Testis (tissue), 3 donors: ENCODE data around the gene PPM1H. TPM values are rescaled to one million over a fixed set of nuclear protein-coding genes. Genes with fewer than 3 reads are reported as not detected.

Experiments used
- DNase-seq: peaks from one replicate; pipeline ENCODE4 v3.0.0-alpha.2; 2019
- H3K27ac ChIP-seq, 2 donors: fragments of 200-600 bp; sonication (generic); one replicate each; pipeline ENCODE4 v1.5.1; 2019
- H3K27me3 ChIP-seq: fragments of 200-600 bp; sonication (generic); one replicate; pipeline ENCODE4 v1.5.1; 2019
- H3K36me3 ChIP-seq: fragments of 200-600 bp; sonication (generic); one replicate; pipeline ENCODE4 v1.5.1; 2017; ENCODE audit warnings: low read depth; ENCODE audit errors: missing control alignments
- H3K4me1 ChIP-seq: fragments of 200-600 bp; sonication (generic); one replicate; pipeline ENCODE4 v1.5.1; 2019
- H3K4me3 ChIP-seq, 2 donors: fragments of 200-600 bp; sonication (generic); one replicate each; pipeline ENCODE4 v1.5.1; 2017 to 2019
- H3K9me3 ChIP-seq: fragments of 200-600 bp; sonication (generic); one replicate; pipeline ENCODE4 v1.5.1; 2017
- POLR2A ChIP-seq: fragments of 450-650 bp; IDR thresholded peaks from one replicate; pipeline ENCODE4 v1.6.1; 2017; ENCODE audit warnings: antibody characterized with exemption, mild to moderate bottlenecking, moderate library complexity
- WGBS, 2 donors: methylation state at CpG; one replicate each; pipeline ENCODE4 v1.1.5; 2018; 5-methylcytosine and 5-hydroxymethylcytosine counted together
- intact Hi-C: fragments of 100-400 bp; cut with DNase I; formaldehyde crosslinking; loops from one replicate; pipeline ENCODE4 v1.15.1; 2023; ENCODE audit warnings: low total_unique reads
- polyA plus RNA-seq: library from polyadenylated mRNA; stranded (reverse); fragments of 350-450 nt; fragmentation: Illumina TruSeq; extraction: RNeasy Lipid Tissue Mini Kit (QIAGEN cat#74804); gene quantifications from one replicate; pipeline ENCODE4 v1.2.3, GENCODE V29; 2014; ENCODE audit warnings: low read depth, low replicate concordance; ENCODE audit not compliant: insufficient read depth
- total RNA-seq, 2 donors: library from RNA; depleted of rRNA; stranded (reverse); fragments of >200 nt; gene quantifications; one replicate each; pipeline ENCODE4 v1.2.3, GENCODE V29; 2016
- TF ChIP-seq, protein P1 (sequence below), 3 experiments: fragments of 450-650 bp in 2 of 3; fragments of 200-600 bp in 1 of 3; sonication (generic) in 1 of 3; IDR thresholded peaks; one replicate each; pipeline ENCODE4 v1.5.1; 2016 to 2019; ENCODE audit warnings: antibody characterized with exemption in 3 of 3, mild to moderate bottlenecking in 2 of 3, moderate library complexity in 1 of 3

The PPM1H gene
- total and polyA plus RNA-seq, 3 donors from 2014 or later, result 2.5 to 9.1 (median 2.7) TPM

DNA sequence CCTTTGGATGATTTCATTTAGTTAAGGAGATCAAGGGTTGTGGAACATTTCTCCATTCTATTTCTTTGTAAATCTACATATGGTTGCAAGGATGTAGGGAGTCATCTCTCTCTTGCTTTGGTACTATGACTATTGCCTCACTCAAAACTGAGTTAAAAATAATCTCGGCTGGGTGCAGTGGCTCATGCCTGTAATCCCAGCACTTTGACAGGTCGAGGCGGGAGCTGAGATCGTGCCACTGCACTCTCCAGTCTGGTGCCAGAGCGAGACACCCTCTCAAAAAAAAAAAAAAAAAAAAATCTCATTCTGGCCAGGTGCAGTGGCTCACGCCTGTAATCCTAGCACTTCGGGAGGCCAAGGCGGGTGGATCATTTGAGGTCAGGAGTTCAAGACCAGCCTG is 24.8 kb upstream of the PPM1H start:
- Histone ChIP-seq H3K4me3 (no peak overlapping the region), H3K4me1 (peaks cover 11% of the 10 kb centered on the region), H3K27ac (no peak overlapping the region), H3K27me3 (no peaks in the 10 kb centered on the region), H3K36me3 (no peaks in the 10 kb centered on the region), H3K9me3 (no peaks in the 10 kb centered on the region)
- TF ChIP-seq, protein P1, sequence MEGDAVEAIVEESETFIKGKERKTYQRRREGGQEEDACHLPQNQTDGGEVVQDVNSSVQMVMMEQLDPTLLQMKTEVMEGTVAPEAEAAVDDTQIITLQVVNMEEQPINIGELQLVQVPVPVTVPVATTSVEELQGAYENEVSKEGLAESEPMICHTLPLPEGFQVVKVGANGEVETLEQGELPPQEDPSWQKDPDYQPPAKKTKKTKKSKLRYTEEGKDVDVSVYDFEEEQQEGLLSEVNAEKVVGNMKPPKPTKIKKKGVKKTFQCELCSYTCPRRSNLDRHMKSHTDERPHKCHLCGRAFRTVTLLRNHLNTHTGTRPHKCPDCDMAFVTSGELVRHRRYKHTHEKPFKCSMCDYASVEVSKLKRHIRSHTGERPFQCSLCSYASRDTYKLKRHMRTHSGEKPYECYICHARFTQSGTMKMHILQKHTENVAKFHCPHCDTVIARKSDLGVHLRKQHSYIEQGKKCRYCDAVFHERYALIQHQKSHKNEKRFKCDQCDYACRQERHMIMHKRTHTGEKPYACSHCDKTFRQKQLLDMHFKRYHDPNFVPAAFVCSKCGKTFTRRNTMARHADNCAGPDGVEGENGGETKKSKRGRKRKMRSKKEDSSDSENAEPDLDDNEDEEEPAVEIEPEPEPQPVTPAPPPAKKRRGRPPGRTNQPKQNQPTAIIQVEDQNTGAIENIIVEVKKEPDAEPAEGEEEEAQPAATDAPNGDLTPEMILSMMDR (IDR thresholded peaks at IDR 0.05), result no peak
- TF ChIP-seq POLR2A, result no peak
- DNase-seq, result no peak
- intact Hi-C loops, result no loop called here
- 75 to 81% methylated on average over 8 of the region's 8 CpGs for WGBS, 2 donors

DNA sequence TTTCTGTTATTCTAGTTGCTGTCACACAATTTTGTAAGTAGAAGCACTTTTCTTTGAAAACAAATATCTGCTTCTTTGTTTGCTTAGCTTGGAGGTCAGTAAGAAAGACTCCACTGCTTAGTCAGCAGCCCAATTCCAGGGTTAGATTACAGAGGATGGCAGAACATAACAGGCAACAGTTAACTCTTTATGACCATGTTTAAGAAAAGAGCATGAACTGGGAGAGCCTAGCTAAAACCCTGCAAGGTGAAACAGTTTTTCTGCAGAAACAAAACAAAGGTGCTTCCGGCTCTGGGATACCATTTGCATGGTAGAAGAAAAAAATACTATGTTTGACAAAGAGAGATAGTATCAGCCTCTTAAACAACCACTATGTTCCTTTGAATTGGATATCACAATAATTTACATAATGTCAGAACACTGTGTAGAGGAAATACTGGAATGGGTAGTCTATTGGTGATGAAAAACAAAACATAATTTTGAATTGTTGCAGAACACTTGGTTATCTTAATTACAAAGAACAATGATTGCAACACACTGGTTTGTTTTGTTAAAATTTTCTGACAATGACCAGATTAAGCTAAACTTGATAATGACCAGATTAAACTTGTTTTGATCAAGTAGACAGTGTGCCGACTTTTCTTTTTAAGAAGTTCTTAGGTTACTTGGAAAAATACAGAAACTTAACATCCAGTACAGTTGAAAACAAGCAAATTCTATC is 22.4 kb upstream of the PPM1H start:
- TF ChIP-seq, protein P1 (IDR thresholded peaks at IDR 0.05), result no peak
- Histone ChIP-seq H3K36me3 (no peaks in the 10 kb centered on the region), H3K27me3 (no peaks in the 10 kb centered on the region), H3K9me3 (no peaks in the 10 kb centered on the region), H3K27ac (no peak overlapping the region), H3K4me3 (no peak overlapping the region), H3K4me1 (peaks cover 11% of the 10 kb centered on the region)
- intact Hi-C loops, result no loop called here
- no peak for DNase-seq
- WGBS, 2 donors, result 30 to 40% methylated on average over 2 of the region's 2 CpGs

DNA sequence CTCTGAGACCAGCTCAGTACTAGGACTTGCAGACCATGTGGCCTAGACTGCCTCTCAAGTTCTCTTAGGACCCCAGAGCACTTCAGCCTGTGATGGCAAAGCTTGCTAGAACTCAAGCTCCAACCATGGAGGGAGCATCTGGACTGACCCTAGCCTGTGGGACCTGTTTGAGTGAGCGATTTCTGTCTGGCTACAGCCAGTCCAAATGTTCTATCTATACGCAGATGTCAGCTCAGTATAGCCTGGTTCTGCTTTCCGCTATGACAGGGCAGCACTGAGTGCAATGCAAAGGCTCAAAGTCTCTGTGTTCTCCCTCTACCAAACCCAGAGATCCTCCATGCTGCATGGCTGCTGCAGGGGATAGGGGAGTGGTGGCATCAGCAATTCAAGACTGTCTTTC is 20.7 kb upstream of the PPM1H start:
- no peaks in the 10 kb centered on the region for H3K9me3 ChIP-seq
- DNase-seq, result no peak
- H3K4me1 ChIP-seq, result peaks cover 11% of the 10 kb centered on the region
- H3K27me3 ChIP-seq, result no peaks in the 10 kb centered on the region
- intact Hi-C loops, result no loop called here
- no peak overlapping the region for H3K27ac ChIP-seq
- H3K36me3 ChIP-seq, result no peaks in the 10 kb centered on the region
- no peak overlapping the region for H3K4me3 ChIP-seq
- TF ChIP-seq, protein P1 (IDR thresholded peaks at IDR 0.05), result no peak
- no peak for TF ChIP-seq POLR2A
- 95 to 96% methylated on average over 3 of the region's 3 CpGs for WGBS, 2 donors

DNA sequence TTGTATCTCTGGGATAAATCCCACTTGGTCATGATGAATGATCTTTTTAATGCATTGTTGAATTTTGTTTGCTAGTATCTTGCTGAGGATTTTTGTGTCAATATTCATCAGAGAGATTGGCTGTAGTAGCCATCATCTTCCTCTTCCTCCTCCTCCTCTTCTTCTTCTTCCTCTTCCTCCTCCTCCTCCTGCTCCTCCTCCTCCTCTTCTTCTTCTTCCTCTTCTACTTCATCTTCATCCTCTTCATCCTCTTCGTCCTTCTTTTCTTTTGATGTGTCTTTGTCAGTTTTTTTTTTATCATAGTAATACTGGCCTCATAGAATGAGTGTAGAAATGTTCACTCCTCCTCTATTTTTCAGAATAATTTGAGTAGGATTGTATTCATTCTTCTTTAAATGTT is 15.4 kb upstream of the PPM1H start:
- no peaks in the 10 kb centered on the region for H3K9me3 ChIP-seq
- no peak for DNase-seq
- H3K4me1 ChIP-seq, result no peaks in the 10 kb centered on the region
- H3K27ac ChIP-seq, result no peak overlapping the region
- TF ChIP-seq, protein P1 (IDR thresholded peaks at IDR 0.05), result no peak
- H3K36me3 ChIP-seq, result no peaks in the 10 kb centered on the region
- intact Hi-C loops, result no loop called here
- no peak overlapping the region for H3K4me3 ChIP-seq
- 88 to 90% methylated on average over 1 of the region's 1 CpG for WGBS, 2 donors
- H3K27me3 ChIP-seq, result no peaks in the 10 kb centered on the region

DNA sequence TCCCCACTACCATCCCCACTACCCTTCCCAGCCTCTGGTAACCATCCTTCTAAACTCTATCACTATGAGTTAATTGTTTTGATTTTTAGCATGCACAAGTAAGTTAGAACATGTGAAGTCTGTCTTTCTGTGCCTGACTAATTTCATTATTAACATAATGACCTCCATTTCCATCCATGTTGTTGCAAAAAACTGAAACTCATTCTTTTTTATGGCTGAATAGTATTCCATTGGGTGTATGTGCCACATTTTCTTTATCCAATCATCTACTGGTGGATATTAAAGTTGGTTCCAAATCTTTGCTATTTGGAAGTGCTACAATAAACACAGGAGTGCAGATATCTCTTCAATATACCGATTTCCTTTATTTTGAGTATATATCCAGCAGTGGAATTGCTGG is 13.2 kb upstream of the PPM1H start:
- Histone ChIP-seq H3K27ac (no peak overlapping the region), H3K4me1 (no peaks in the 10 kb centered on the region), H3K36me3 (no peaks in the 10 kb centered on the region), H3K27me3 (no peaks in the 10 kb centered on the region), H3K9me3 (no peaks in the 10 kb centered on the region), H3K4me3 (no peak overlapping the region)
- DNase-seq, result no peak
- TF ChIP-seq, protein P1 (IDR thresholded peaks at IDR 0.05), result no peak
- TF ChIP-seq POLR2A, result no peak
- intact Hi-C loops, result no loop called here
- WGBS, 2 donors, result 91 to 93% methylated on average over 1 of the region's 1 CpG
